ENCODE data around the gene CALCOCO2. TPM values are rescaled to one million over a fixed set of nuclear protein-coding genes. Genes with fewer than 3 reads are reported as not detected.
"Not testable (repeated sequence)": the region's sequence is repeated elsewhere in the genome, so short reads cannot be mapped to it uniquely, and the experiment has no call there.

Gene CALCOCO2
- polyA plus RNA-seq, 1 donor from 2014 or later: 4.5 TPM

DNA sequence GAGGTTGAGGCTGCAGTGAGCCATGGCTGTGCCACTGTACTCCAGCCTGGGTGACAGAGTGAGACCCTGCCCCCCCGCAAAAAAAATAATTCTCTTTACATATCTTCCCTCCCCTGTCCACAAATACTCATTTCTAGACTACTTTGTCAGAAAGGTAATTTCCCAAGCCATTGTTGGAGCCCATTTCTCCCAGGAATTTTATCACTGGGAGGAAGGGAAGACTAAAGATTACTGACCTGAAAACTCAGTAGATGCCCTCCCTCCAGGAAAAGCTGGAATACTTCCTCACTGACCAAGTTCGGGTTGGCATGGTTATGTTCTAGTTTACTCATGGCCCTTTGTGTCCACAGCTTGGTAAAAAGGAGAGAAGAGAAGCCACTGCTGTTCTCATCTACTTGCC, 4.1 kb downstream of the CALCOCO2 start:
- Histone ChIP-seq H3K4me3 (ENCODE audit: low read length) (no peak overlapping the region), H3K9me2 (ENCODE audit: insufficient read depth, low read length) (no peaks in the 10 kb centered on the region), H3F3A (ENCODE audit: insufficient read depth, low read length, poor library complexity, severe bottlenecking) (no peaks in the 10 kb centered on the region), H2AFZ (ENCODE audit: low read depth, low read length) (no peak overlapping the region), H3K27me3 (ENCODE audit: insufficient read depth, low read depth, low read length) (no peaks in the 10 kb centered on the region), H4K20me1 (ENCODE audit: insufficient read depth) (no peaks in the 10 kb centered on the region), H3K4me2 (ENCODE audit: low read length) (no peak overlapping the region), H3K9ac (ENCODE audit: low read length) (no peak overlapping the region), H3K9me3 (ENCODE audit: low read length) (no peaks in the 10 kb centered on the region), H3K27ac (ENCODE audit: low read length) (no peak overlapping the region), H3K79me2 (replicated peaks; ENCODE audit: insufficient read depth, low read length) (no peaks in the 10 kb centered on the region), H3K36me3 (ENCODE audit: insufficient read depth, low read length) (no peaks in the 10 kb centered on the region)
- TF ChIP-seq EZH2 (IDR thresholded peaks at IDR 0.05; ENCODE audit: borderline replicate concordance, insufficient read depth, low read length, poor library complexity, severe bottlenecking) (no peak), MXI1 (conservative IDR thresholded peaks at IDR 0.05; ENCODE audit: poor library complexity, severe bottlenecking) (no peak), POLR2AphosphoS5 (IDR thresholded peaks at IDR 0.05) (no peak), RAD21 (conservative IDR thresholded peaks at IDR 0.05) (no peak), TAF1 (IDR thresholded peaks at IDR 0.05; ENCODE audit: low read depth) (no peak), SMC3 (conservative IDR thresholded peaks at IDR 0.05; ENCODE audit: poor library complexity) (no peak), EP300 (conservative IDR thresholded peaks at IDR 0.05; ENCODE audit: poor library complexity, severe bottlenecking) (no peak)
- TF ChIP-seq, protein P1, sequence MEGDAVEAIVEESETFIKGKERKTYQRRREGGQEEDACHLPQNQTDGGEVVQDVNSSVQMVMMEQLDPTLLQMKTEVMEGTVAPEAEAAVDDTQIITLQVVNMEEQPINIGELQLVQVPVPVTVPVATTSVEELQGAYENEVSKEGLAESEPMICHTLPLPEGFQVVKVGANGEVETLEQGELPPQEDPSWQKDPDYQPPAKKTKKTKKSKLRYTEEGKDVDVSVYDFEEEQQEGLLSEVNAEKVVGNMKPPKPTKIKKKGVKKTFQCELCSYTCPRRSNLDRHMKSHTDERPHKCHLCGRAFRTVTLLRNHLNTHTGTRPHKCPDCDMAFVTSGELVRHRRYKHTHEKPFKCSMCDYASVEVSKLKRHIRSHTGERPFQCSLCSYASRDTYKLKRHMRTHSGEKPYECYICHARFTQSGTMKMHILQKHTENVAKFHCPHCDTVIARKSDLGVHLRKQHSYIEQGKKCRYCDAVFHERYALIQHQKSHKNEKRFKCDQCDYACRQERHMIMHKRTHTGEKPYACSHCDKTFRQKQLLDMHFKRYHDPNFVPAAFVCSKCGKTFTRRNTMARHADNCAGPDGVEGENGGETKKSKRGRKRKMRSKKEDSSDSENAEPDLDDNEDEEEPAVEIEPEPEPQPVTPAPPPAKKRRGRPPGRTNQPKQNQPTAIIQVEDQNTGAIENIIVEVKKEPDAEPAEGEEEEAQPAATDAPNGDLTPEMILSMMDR (IDR thresholded peaks at IDR 0.05; ENCODE audit: poor library complexity, severe bottlenecking): no peak
- TF ChIP-seq, protein P2, sequence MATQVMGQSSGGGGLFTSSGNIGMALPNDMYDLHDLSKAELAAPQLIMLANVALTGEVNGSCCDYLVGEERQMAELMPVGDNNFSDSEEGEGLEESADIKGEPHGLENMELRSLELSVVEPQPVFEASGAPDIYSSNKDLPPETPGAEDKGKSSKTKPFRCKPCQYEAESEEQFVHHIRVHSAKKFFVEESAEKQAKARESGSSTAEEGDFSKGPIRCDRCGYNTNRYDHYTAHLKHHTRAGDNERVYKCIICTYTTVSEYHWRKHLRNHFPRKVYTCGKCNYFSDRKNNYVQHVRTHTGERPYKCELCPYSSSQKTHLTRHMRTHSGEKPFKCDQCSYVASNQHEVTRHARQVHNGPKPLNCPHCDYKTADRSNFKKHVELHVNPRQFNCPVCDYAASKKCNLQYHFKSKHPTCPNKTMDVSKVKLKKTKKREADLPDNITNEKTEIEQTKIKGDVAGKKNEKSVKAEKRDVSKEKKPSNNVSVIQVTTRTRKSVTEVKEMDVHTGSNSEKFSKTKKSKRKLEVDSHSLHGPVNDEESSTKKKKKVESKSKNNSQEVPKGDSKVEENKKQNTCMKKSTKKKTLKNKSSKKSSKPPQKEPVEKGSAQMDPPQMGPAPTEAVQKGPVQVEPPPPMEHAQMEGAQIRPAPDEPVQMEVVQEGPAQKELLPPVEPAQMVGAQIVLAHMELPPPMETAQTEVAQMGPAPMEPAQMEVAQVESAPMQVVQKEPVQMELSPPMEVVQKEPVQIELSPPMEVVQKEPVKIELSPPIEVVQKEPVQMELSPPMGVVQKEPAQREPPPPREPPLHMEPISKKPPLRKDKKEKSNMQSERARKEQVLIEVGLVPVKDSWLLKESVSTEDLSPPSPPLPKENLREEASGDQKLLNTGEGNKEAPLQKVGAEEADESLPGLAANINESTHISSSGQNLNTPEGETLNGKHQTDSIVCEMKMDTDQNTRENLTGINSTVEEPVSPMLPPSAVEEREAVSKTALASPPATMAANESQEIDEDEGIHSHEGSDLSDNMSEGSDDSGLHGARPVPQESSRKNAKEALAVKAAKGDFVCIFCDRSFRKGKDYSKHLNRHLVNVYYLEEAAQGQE (IDR thresholded peaks at IDR 0.05; ENCODE audit: borderline replicate concordance): no peak

DNA sequence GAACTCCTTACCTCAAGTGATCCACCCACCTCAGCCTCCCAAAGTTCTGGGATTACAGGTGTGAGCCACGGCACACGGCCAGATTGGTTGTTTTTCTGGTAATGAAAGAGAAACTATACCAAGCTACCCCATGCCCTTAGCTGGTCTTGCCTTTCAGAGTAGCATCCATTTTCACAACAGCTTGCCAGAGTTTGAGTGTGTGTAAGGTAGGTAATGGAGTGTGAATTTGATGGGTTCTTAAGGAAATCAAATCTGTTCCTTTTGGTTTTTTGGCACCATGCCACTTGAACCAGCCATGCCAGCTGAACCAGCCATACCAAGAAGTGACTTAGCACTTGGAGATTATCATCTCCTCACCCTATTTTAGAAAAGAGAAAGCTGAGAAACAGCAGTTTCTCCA, 5.1 kb downstream of the CALCOCO2 start:
- H4K20me1 ChIP-seq (ENCODE audit: insufficient read depth): no peaks in the 10 kb centered on the region
- no peak overlapping the region for H3K27ac ChIP-seq (ENCODE audit: low read length)
- H3K36me3 ChIP-seq (ENCODE audit: insufficient read depth, low read length): no peaks in the 10 kb centered on the region
- no peak overlapping the region for H2AFZ ChIP-seq (ENCODE audit: low read depth, low read length)
- H3K9ac ChIP-seq (ENCODE audit: low read length): no peak overlapping the region
- H3K79me2 ChIP-seq (replicated peaks; ENCODE audit: insufficient read depth, low read length): no peaks in the 10 kb centered on the region
- TF ChIP-seq, protein P1 (IDR thresholded peaks at IDR 0.05; ENCODE audit: poor library complexity, severe bottlenecking): no peak
- no peak for TF ChIP-seq EZH2 (IDR thresholded peaks at IDR 0.05; ENCODE audit: borderline replicate concordance, insufficient read depth, low read length, poor library complexity, severe bottlenecking)
- no peak for TF ChIP-seq RAD21 (conservative IDR thresholded peaks at IDR 0.05)
- TF ChIP-seq, protein P2 (IDR thresholded peaks at IDR 0.05; ENCODE audit: borderline replicate concordance): no peak
- H3K4me3 ChIP-seq (ENCODE audit: low read length): no peak overlapping the region
- H3K9me2 ChIP-seq (ENCODE audit: insufficient read depth, low read length): no peaks in the 10 kb centered on the region
- H3F3A ChIP-seq (ENCODE audit: insufficient read depth, low read length, poor library complexity, severe bottlenecking): no peaks in the 10 kb centered on the region
- no peaks in the 10 kb centered on the region for H3K9me3 ChIP-seq (ENCODE audit: low read length)
- H3K4me2 ChIP-seq (ENCODE audit: low read length): no peak overlapping the region
- H3K27me3 ChIP-seq (ENCODE audit: insufficient read depth, low read depth, low read length): no peaks in the 10 kb centered on the region

DNA sequence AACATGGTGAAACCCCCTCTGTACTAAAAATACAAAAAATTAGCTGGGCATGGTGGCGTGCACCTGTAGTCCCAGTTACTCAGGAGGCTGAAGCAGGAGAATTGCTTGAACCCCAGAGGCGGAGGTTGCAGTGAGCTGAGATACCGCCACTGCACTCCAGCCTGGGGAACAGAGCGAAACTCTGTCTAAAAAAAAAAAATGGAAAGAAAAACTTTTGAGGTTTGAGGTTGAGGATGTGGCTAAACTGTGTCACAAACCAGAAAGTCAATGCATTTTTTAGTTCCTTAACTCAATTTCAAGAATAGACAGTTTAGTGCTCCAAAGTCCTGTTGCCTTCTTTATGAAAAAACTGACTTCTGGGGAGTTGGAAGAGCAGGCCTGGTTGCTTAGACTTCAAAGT, 6.6 kb downstream of the CALCOCO2 start:
- not testable (repeated sequence) for H3K27ac ChIP-seq (ENCODE audit: low read length); H3K79me2 ChIP-seq (replicated peaks; ENCODE audit: insufficient read depth, low read length); H4K20me1 ChIP-seq (ENCODE audit: insufficient read depth)

More for the DNA sequence above, 6.6 kb downstream of the CALCOCO2 start:
- H3K4me2 ChIP-seq (ENCODE audit: low read length); H3K4me3 ChIP-seq (ENCODE audit: low read length); H3K27me3 ChIP-seq (ENCODE audit: insufficient read depth, low read depth, low read length); H3K9me3 ChIP-seq (ENCODE audit: low read length); H3F3A ChIP-seq (ENCODE audit: insufficient read depth, low read length, poor library complexity, severe bottlenecking); H3K9ac ChIP-seq (ENCODE audit: low read length); H3K36me3 ChIP-seq (ENCODE audit: insufficient read depth, low read length); H3K9me2 ChIP-seq (ENCODE audit: insufficient read depth, low read length); H2AFZ ChIP-seq (ENCODE audit: low read depth, low read length): not testable (repeated sequence)

All from neural cell (in vitro differentiated cells).